BE2C (cell line): Measurements from ENCODE around the gene RHBDL3.

ENCODE experiments used
- DNase-seq: peaks from one replicate; pipeline ENCODE4 v3.0.0-alpha.2; 2020
- H3K27me3 ChIP-seq: fragments of 250-450 bp; sonication (Bioruptor Pico); 2 replicates; pipeline ENCODE4 v1.5.1; 2020; ENCODE audit warnings: mild to moderate bottlenecking
- H3K36me3 ChIP-seq: fragments of 250-450 bp; sonication (Bioruptor Pico); 2 replicates; pipeline ENCODE4 v1.5.1; 2020; ENCODE audit warnings: mild to moderate bottlenecking
- H3K4me1 ChIP-seq: fragments of 250-450 bp; sonication (Bioruptor Pico); 2 replicates; pipeline ENCODE4 v1.5.1; 2020
- H3K4me3 ChIP-seq: 2 replicates; pipeline ENCODE4 v1.5.1; 2011; ENCODE audit warnings: low read depth, low read length
- H3K9me3 ChIP-seq: fragments of 250-450 bp; sonication (Bioruptor Pico); 2 replicates; pipeline ENCODE4 v1.5.1; 2020
- CTCF ChIP-seq: IDR thresholded peaks from 2 replicates; pipeline ENCODE4 v1.5.1; 2012; ENCODE audit warnings: mild to moderate bottlenecking, low read depth, low read length

Gene RHBDL3

DNA sequence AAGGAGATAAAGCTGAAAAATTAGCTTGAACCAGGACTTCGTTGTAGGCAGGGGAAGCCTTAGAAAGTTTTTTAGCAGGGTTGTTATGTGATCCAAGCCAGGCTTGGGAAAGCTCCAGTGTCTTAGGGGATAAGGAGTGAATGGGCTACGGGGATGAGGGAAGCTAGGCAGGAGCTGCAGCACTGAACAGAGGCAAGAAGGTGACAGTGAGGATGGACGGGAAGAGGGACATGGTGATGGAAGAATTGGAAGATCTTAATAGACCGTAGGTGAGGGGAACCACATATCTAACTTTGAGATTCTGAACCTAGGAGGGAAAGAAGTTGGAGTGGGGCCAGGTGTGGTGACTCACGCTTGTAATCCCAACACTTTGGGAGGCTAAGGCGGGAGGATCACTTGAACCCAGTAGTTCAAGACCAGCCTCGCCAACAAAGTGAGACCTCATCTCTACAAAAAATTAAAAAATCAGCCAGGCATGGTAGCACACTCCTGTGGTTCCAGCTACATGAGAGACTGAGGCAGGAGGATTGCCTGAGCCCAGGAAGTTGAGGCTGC is 3.2 kb downstream of the RHBDL3 start:
- H3K36me3 ChIP-seq = no peaks in the 10 kb centered on the region
- H3K4me3 ChIP-seq = no peak overlapping the region
- H3K9me3 ChIP-seq = no peaks in the 10 kb centered on the region
- TF ChIP-seq CTCF = no peak
- no peak for DNase-seq
- no peaks in the 10 kb centered on the region for H3K27me3 ChIP-seq
- H3K4me1 ChIP-seq = peaks cover under 1% of the 10 kb centered on the region; the same call in 1 of the 2 replicates

DNA sequence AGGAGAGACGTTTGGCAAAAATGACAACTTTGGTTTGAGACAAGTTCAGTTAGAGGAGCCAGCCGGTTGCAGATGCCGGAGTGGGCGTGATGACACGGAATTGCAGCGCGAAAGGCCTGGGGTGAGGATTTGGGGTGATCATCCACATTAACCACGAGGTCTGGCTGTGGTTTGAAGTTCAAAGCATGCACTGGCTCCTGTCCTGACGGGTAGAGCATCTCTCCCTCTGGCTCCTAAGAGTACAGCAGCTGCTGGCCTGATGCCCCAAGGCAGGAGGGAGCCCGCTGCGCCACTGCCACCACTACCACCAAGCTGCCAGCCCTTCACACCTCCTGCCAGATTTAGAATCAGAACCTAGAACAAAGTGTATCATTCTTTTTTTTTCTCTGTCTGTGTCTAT is 3.7 kb downstream of the RHBDL3 start:
- Histone ChIP-seq H3K4me1 (peaks cover 4% of the 10 kb centered on the region), H3K9me3 (no peaks in the 10 kb centered on the region), H3K4me3 (no peak overlapping the region), H3K27me3 (no peaks in the 10 kb centered on the region), H3K36me3 (no peaks in the 10 kb centered on the region)
- TF ChIP-seq CTCF = no peak
- DNase-seq = no peak

- Histone ChIP-seq H3K4me1 (peaks cover 11% of the 10 kb centered on the region), H3K36me3 (no peaks in the 10 kb centered on the region), H3K4me3 (no peak overlapping the region), H3K27me3 (no peaks in the 10 kb centered on the region), H3K9me3 (no peaks in the 10 kb centered on the region)
- DNase-seq = no peak
- TF ChIP-seq CTCF = no peak
Measured at GRCh38 chr17:32271844-32272243, 6.2 kb downstream of the RHBDL3 start.

DNA sequence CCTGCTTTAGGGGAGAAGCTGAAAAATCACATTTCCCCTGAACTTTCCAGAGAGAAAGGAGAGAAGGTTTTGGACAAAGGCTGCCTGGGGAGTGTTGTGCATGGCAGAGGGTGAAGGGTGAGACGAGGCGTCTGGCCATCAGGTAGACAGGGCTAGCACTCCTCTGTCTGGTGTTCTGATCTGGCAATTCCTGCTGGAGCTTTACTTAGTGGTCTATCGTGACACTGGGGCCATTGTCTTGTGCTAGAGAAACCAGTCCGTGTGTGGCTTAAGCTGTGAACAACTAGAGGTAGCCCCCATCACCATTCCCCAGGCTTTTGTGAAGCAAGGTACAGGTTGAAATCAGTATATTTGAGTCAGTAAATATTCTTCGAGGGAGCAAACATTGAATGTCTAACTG is 8.5 kb downstream of the RHBDL3 start:
- H3K36me3 ChIP-seq = no peaks in the 10 kb centered on the region
- H3K4me1 ChIP-seq = peaks cover 14% of the 10 kb centered on the region
- no peak overlapping the region for H3K4me3 ChIP-seq
- no peaks in the 10 kb centered on the region for H3K9me3 ChIP-seq
- DNase-seq = no peak
- TF ChIP-seq CTCF = no peak
- no peaks in the 10 kb centered on the region for H3K27me3 ChIP-seq

GRCh38 chr17:32274643-32275042 is 9.0 kb downstream of the RHBDL3 start:
- H3K27me3 ChIP-seq = no peaks in the 10 kb centered on the region
- TF ChIP-seq CTCF = no peak
- peaks cover 14% of the 10 kb centered on the region for H3K4me1 ChIP-seq

DNA sequence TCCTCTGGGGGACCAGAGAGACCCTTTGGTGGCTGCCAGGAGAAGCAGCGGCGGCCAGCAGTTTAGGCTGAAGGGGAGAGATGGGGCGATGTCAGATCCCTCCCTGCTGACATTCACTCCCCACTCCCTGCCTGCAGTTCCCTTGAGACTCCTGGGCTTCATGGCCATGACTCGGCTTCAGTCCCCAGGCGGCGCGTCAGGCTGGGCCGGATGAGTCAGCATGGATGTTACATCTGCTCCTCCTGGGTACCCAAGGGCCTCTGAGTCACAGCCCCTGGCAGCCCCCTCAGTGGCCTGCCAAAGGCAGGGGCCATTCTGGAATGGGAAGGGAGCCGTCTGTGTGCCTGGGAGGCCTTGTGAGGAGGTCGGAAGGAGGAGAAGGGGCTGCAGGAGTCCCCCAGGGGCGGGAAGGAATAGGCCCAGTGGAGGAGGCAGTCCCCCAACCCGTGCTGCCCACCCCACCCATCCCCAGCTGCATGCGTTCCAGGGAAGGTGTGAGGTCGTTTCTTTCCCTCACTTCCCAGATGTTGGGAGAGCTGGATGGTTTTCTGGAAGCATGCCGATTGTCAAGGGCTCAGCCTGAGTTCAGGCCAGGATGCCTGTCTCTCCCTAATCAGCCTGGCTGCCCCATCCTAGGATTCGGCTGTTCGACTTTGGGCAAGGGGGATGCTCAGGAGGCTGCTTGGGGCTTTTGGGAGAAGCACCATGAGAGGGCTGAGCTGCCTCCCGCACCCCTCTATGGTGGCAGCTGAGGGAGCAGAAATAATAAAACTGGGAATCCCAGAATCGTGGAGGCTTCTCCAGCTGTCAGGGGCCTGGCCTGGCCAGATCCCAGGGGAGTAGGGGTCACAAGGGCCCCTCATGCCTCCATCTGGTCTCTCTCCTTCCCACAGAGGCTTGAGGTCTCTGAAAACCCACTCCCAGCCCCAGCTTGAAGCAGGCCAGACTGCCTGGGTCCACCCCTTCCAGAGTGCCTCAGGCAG is 9.7 kb downstream of the RHBDL3 start:
- H3K4me3 ChIP-seq = no peak overlapping the region
- TF ChIP-seq CTCF = no peak
- peaks cover 17% of the 10 kb centered on the region for H3K4me1 ChIP-seq
- H3K36me3 ChIP-seq = no peaks in the 10 kb centered on the region
- H3K27me3 ChIP-seq = no peaks in the 10 kb centered on the region
- H3K9me3 ChIP-seq = no peaks in the 10 kb centered on the region
- peak; percentile 93 for DNase-seq

More at GRCh38 chr17:32274643-32275042, 9.0 kb downstream of the RHBDL3 start:
- DNase-seq = no peak
- no peaks in the 10 kb centered on the region for H3K9me3 ChIP-seq
- no peak overlapping the region for H3K4me3 ChIP-seq
- H3K36me3 ChIP-seq = no peaks in the 10 kb centered on the region
